Measurements from ENCODE around the gene TMEM235. TPM values are rescaled to one million over a fixed set of nuclear protein-coding genes. Genes with fewer than 3 reads are reported as not detected.

The TMEM235 gene
- not detected in 5 replicates for total RNA-seq (2022; extraction: Qiagen RNA extraction)

GRCh38 chr17:78230996-78231935, at the start of gene TMEM235:
TMEM235 (plus strand) TSS chr17:78231631; CDS start chr17:78232024, 393 bp downstream.

DNA sequence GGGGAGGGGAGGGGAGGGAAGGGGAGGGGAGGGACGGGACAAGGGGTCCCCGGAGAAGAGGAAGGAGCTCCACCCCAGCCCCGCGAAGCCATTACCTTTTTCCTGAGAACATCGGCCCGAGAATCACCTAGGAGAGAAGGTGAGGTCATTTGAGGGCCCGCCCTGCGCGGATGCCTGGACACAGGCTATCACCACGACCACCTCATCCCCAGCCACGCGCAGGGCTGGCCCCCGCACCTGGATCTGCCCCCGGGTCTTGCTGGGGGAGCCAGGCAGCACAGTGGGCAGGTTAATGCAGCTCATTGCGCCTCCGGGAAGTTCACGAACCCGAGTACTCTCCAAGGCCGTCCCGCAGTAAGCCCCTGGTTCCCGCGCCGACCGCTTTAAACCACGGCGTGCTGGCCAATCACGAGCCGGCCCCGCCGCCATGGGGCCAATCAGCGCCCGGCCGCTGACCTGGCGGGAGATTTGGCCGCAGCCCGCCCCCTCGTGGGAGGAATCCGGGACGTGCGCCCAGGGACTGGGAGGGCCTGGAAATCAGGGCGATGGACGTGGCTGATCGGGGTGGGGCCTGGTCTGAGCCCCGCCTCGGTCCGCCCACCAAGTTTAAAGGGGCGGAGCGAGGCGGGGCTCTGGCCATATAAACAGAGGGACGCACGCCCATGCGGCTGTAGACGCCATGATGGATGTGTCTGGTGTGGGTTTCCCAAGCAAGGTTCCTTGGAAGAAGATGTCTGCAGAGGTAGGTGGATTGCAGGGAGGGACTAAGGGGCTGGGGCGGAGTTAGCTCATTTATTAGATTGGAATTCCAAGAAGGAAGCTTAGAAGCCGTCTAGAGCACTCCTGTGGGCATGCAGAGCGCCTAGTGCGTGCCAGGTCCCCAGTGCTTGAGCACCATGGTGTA, 44.5 kb upstream of the TMEM235 start, which contains the start of the genes AFMID and TK1:
TSS of gene AFMID (plus strand) at position 671 of the 904 bp plus-strand sequence. CDS start at position 680, 9 bp downstream.
TSS of gene TK1 (minus strand) at position 361 of the 904 bp plus-strand sequence. CDS start at position 303, 58 bp downstream.

DNA sequence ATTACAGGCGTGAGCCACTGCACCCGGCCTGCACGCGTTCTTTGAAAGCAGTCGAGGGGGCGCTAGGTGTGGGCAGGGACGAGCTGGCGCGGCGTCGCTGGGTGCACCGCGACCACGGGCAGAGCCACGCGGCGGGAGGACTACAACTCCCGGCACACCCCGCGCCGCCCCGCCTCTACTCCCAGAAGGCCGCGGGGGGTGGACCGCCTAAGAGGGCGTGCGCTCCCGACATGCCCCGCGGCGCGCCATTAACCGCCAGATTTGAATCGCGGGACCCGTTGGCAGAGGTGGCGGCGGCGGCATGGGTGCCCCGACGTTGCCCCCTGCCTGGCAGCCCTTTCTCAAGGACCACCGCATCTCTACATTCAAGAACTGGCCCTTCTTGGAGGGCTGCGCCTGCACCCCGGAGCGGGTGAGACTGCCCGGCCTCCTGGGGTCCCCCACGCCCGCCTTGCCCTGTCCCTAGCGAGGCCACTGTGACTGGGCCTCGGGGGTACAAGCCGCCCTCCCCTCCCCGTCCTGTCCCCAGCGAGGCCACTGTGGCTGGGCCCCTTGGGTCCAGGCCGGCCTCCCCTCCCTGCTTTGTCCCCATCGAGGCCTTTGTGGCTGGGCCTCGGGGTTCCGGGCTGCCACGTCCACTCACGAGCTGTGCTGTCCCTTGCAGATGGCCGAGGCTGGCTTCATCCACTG, 17.3 kb upstream of the TMEM235 start, which contains the start of gene BIRC5:
TSS of gene BIRC5 (plus strand) at position 238 of the 690 bp plus-strand sequence. CDS start at position 302, 64 bp downstream.

Other genes with a start within 250 kb of the TMEM235 start
- 7.4 to 13.1 TPM (median 12.0 TPM) in 5 replicates for gene TMC6, start 102.9 kb upstream of the TMEM235 start, total RNA-seq (2022; extraction: Qiagen RNA extraction)
- gene TMC8, start 100.9 kb upstream of the TMEM235 start, total RNA-seq (2022; extraction: Qiagen RNA extraction), result 0.25 to 0.79 TPM (median 0.34 TPM) in 5 replicates
- gene C17orf99, start 85.2 kb upstream of the TMEM235 start, total RNA-seq (2022; extraction: Qiagen RNA extraction), result not detected in 5 replicates
- 120 to 222 TPM (median 206 TPM) in 5 replicates for gene SYNGR2, start 63.0 kb upstream of the TMEM235 start, total RNA-seq (2022; extraction: Qiagen RNA extraction)
- 227 to 285 TPM (median 247 TPM) in 5 replicates for gene TK1, start 44.6 kb upstream of the TMEM235 start, total RNA-seq (2022; extraction: Qiagen RNA extraction)
- gene AFMID, start 44.3 kb upstream of the TMEM235 start, total RNA-seq (2022; extraction: Qiagen RNA extraction), result 41.0 to 62.5 TPM (median 41.2 TPM) in 5 replicates
- gene BIRC5, start 17.4 kb upstream of the TMEM235 start, total RNA-seq (2022; extraction: Qiagen RNA extraction), result 100 to 110 TPM (median 107 TPM) in 5 replicates
- 32.7 to 54.0 TPM (median 47.5 TPM) in 5 replicates for gene SOCS3, start 128.4 kb downstream of the TMEM235 start, total RNA-seq (2022; extraction: Qiagen RNA extraction)
- gene PGS1, start 147.0 kb downstream of the TMEM235 start, total RNA-seq (2022; extraction: Qiagen RNA extraction), result 21.6 to 31.6 TPM (median 29.0 TPM) in 5 replicates

Measured in A549 treated with CORT108297 at 1 μM for 4 hours (cell line).